Measurements from ENCODE around the gene ARHGAP26.

- no peak for TF ChIP-seq CTCF (IDR thresholded peaks at IDR 0.05)
- no peak for TF ChIP-seq POLR2A (IDR thresholded peaks at IDR 0.05)
These were observed 53.6 kb downstream of the ARHGAP26 start for GRCh38 chr5:142823806-142824205.

Data from lower leg skin (tissue), 3 donors.